ENCODE results near the gene CCDC7. TPM values are rescaled to one million over a fixed set of nuclear protein-coding genes. Genes with fewer than 3 reads are reported as not detected.
"Not testable (repeated sequence)": the region's sequence is repeated elsewhere in the genome, so short reads cannot be mapped to it uniquely, and the experiment has no call there.

Gene CCDC7
- total and polyA plus RNA-seq, 10 of the 15 experiments (the other 5 are each of a cell fraction or from before 2014, with no cell fraction given) = 1.8 to 5.6 (median 3.4) TPM

DNA sequence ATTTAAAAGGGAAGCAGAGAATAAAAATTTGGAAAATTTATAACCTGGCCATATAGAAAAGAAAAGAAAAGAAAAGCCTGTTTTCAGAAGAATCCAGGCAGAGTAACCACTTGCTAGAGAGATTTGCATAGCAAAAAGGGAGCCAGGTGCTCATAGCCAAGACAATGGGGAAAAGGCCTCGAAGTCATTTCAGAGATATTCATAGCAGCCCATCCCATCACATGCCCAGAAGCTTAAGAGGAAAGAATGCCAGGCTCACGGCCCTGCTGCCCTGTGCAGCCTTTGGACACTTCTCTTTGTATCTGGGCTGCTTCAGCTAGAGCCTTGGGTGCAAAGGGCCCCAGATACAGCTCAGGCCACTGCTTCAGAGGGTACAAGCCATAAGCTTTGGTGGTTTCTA is 159.8 kb downstream of the CCDC7 start (continued):
- TF ChIP-seq FOS (IDR thresholded peaks at IDR 0.05; ENCODE audit: borderline replicate concordance, extremely low read depth, insufficient read length) = no peak
- no peak for TF ChIP-seq CBFB (IDR thresholded peaks at IDR 0.05; ENCODE audit: low read depth)

- intact Hi-C loops (cut with micrococcal nuclease; ENCODE audit: unreplicated experiment); H2AFZ ChIP-seq (ENCODE audit: control insufficient read depth, low read depth, low read length); BruUV-seq (replicated peaks); H3K36me3 ChIP-seq (ENCODE audit: control insufficient read depth in 2 of 2, insufficient read depth in 2 of 2, low read length in 1 of 2); H3K4me2 ChIP-seq (ENCODE audit: control insufficient read depth, insufficient read depth); H3K27ac ChIP-seq (ENCODE audit: control insufficient read depth, insufficient read depth); H3K9me3 ChIP-seq (replicated peaks; ENCODE audit: control insufficient read depth, insufficient read depth, low read length); H3K4me1 ChIP-seq (ENCODE audit: control insufficient read depth, insufficient read depth, low read length); SMC1A ChIA-PET (ENCODE audit: uncharacterized antibody, unreplicated experiment); H3K79me2 ChIP-seq (ENCODE audit: control insufficient read depth, insufficient read depth, low read length); H3K9ac ChIP-seq (ENCODE audit: control insufficient read depth, insufficient read depth, low read length); RAD21 ChIA-PET (ENCODE audit: unreplicated experiment); H3K4me3 ChIP-seq; H3K27me3 ChIP-seq (replicated peaks in 1 of 2; ENCODE audit: control insufficient read depth in 2 of 2, insufficient read depth in 2 of 2, low read length in 1 of 2); ATAC-seq; in situ Hi-C loops (cut with MboI); FAIRE-seq; DNase-seq (ENCODE audit: low read depth, low spot score); POLR2A ChIA-PET; H4K20me1 ChIP-seq (ENCODE audit: control insufficient read depth, insufficient read depth): not testable (repeated sequence)
- CTCF ChIA-PET = interaction anchor here (0.7 kb wide), 1 partner anchor 9 kb away, joined by 3 read pairs; no protein-coding TSS in a partner anchor
- 92% methylated on average over 2 of the region's 2 CpGs for WGBS (ENCODE audit: insufficient coverage, insufficient replicate concordance, low lambda C conversion rate, missing lambda C conversion rate)
Observed at GRCh38 chr10:32610543-32610942, 164.6 kb downstream of the CCDC7 start.

DNA sequence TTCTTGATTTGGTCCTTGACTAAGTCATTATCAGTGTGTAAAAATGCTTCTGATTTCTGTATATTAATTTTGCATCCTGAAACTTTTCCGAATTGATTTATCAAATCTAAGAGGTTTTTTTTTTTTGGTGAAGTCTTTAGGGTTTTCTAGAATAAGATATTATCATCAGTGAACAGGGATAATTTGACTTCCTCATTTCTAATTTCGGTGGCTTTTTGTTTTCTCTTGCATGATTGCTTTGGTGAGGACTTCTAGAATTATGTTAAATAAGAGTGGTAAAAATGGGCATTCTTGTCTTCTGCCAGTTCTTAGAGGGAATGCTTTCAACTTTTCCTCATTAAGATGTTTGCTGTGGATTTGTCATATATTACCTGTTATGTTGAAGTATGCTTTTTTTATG is 170.5 kb downstream of the CCDC7 start:
- H3K4me3 ChIP-seq = no peak overlapping the region
- POLR2A ChIA-PET = no interaction called here
- no peaks in the 10 kb centered on the region for H3K36me3 ChIP-seq (ENCODE audit: control insufficient read depth in 2 of 2, insufficient read depth in 2 of 2, low read length in 1 of 2)
- ATAC-seq = no peak
- no peak overlapping the region for H2AFZ ChIP-seq (ENCODE audit: control insufficient read depth, low read depth, low read length)
- H3K27me3 ChIP-seq (replicated peaks in 1 of 2; ENCODE audit: control insufficient read depth in 2 of 2, insufficient read depth in 2 of 2, low read length in 1 of 2) = no peaks in the 10 kb centered on the region
- TF ChIP-seq, protein P1, sequence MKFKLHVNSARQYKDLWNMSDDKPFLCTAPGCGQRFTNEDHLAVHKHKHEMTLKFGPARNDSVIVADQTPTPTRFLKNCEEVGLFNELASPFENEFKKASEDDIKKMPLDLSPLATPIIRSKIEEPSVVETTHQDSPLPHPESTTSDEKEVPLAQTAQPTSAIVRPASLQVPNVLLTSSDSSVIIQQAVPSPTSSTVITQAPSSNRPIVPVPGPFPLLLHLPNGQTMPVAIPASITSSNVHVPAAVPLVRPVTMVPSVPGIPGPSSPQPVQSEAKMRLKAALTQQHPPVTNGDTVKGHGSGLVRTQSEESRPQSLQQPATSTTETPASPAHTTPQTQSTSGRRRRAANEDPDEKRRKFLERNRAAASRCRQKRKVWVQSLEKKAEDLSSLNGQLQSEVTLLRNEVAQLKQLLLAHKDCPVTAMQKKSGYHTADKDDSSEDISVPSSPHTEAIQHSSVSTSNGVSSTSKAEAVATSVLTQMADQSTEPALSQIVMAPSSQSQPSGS (IDR thresholded peaks at IDR 0.05; ENCODE audit: low read length) = no peak
- TF ChIP-seq POLR2AphosphoS2 (IDR thresholded peaks at IDR 0.05; ENCODE audit: low read depth, low read length) (no peak), SIX5 (IDR thresholded peaks at IDR 0.05; ENCODE audit: low read depth, low read length, severe bottlenecking) (no peak), NR2F1 (conservative IDR thresholded peaks at IDR 0.05) (no peak), SPI1 (IDR thresholded peaks at IDR 0.05; ENCODE audit: borderline replicate concordance, insufficient read depth, low read depth, low read length) (peak; percentile 54; the same call in 1 of the 2 replicates)
- in situ Hi-C loops (cut with MboI) = no loop called here
- no peak overlapping the region for H3K4me2 ChIP-seq (ENCODE audit: control insufficient read depth, insufficient read depth)
- SMC1A ChIA-PET (ENCODE audit: uncharacterized antibody, unreplicated experiment) = no interaction called here
- H3K79me2 ChIP-seq (ENCODE audit: control insufficient read depth, insufficient read depth, low read length) = no peaks in the 10 kb centered on the region
- no TSS peak for BruUV-seq (replicated peaks)
- no peaks in the 10 kb centered on the region for H3K9me3 ChIP-seq (replicated peaks; ENCODE audit: control insufficient read depth, insufficient read depth, low read length)
- WGBS (ENCODE audit: insufficient coverage, insufficient replicate concordance, low lambda C conversion rate, missing lambda C conversion rate) = 41% methylated on average over 2 of the region's 2 CpGs
- no peaks in the 10 kb centered on the region for H4K20me1 ChIP-seq (ENCODE audit: control insufficient read depth, insufficient read depth)
- RAD21 ChIA-PET (ENCODE audit: unreplicated experiment) = no interaction called here
- no peaks in the 10 kb centered on the region for H3K4me1 ChIP-seq (ENCODE audit: control insufficient read depth, insufficient read depth, low read length)
- DNase-seq (ENCODE audit: low read depth, low spot score) = no peak
- intact Hi-C loops (cut with micrococcal nuclease; ENCODE audit: unreplicated experiment) = no loop called here
- H3K9ac ChIP-seq (ENCODE audit: control insufficient read depth, insufficient read depth, low read length) = no peak overlapping the region
- CTCF ChIA-PET = no interaction called here
- no peak for FAIRE-seq
- no peak overlapping the region for H3K27ac ChIP-seq (ENCODE audit: control insufficient read depth, insufficient read depth)
